Measurements from ENCODE around the gene LRRC75A.
"Not testable (repeated sequence)": the region's sequence is repeated elsewhere in the genome, so short reads cannot be mapped to it uniquely, and the experiment has no call there.

Gene LRRC75A

DNA sequence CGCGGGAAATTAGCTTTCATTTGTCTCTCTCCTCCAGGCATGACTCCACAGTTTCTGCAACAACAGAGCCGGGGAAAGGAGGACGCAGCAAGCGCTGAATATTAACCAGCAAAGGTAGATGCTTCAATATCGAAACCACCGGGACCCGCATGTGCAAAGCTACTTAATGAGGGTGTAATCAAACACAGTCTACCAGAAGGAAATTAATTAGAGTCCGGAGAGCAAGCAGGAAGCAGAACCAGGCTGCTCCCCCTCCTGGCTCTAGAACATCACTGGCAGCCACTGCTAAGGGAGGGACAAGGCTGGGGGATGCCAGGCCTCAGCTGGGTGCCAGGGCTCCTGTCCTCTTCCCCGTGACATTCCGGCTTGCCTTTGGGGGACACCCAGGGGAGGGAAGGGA, 21.7 kb downstream of the LRRC75A start:
- no peak for DNase-seq

DNA sequence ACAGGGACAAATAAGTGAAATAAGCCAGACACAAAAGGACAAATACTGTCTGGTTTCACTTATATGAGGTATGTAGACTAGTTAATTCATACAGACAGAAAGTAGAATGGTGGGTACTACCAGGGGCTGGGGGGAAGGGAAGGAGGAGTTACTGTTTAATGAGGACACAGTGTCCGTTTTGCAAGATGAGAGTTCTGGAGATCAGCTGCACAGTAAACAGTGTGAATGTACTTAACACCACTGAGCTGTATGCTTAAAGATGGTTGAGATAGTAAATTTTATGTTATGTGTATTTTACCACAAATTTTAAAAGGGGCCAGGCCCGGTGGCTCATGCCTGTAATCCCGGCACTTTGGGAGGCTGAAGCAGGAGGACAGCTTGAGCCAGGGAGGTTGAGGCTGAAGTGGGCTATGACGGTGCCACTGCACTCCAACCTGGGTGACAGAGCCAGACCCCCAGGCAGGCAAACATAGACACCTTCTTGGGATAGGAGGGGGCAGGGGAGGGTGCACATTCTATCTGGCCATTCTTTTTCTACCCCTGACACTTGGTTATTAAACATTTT, 23.5 kb downstream of the LRRC75A start:
- no peak for DNase-seq

DNA sequence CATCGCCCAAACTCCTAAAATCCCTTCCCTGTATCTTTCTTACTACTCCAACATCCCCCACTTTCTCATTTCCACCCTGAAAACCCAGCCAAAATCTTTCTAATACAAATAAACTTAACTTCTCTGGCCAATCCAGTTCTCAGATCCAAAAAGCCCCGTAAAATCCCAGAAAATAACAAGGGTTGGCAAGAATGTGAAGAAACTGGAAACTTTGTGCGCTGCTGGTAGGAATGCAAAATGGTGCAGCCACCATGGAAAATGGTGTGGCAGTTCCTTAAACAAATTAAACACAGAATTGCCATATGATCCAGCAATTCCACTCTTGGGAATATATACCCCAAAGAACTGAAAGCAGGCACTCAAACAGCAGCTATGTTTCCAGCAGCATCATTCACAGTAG, 24.1 kb downstream of the LRRC75A start:
- DNase-seq = no peak

DNA sequence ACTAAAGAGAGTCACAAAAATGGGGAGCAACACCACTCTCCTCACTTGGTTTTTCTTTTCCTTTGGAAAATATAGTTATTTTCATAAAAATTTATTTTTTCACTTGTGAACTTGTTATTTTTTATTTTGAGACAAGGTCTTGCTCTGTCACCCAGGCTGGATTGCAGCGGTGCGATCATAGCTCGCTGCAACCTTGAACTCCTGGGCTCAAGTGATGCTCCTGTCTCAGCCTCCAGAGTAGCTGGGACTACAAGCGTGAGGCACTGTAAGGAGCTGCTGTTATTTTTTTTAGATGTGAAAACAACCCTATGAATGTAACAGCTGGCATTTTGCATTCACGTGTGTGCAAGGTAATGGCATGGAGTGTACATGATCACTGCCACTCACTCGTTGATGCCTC, 24.9 kb downstream of the LRRC75A start:
- DNase-seq = no peak

DNA sequence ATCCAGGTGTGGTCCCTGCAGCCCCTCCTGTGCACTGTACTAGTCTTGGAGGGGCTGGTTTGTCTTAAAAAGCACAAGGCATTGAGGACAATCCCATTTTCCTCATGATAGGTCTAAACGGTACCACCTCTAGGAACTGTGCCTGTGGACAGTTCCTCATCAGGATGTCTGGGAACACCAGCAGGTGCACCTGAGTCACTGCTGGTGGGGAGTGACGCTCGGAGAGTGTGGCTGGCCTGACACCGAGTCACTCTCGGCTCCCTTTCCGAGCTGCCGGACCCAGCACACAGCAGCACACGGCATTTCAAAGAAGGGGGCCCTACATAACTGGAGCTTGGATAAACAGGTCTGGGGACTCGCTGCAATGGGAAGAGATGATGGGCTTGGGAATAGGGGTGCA, 25.6 kb downstream of the LRRC75A start:
- DNase-seq = no peak

DNA sequence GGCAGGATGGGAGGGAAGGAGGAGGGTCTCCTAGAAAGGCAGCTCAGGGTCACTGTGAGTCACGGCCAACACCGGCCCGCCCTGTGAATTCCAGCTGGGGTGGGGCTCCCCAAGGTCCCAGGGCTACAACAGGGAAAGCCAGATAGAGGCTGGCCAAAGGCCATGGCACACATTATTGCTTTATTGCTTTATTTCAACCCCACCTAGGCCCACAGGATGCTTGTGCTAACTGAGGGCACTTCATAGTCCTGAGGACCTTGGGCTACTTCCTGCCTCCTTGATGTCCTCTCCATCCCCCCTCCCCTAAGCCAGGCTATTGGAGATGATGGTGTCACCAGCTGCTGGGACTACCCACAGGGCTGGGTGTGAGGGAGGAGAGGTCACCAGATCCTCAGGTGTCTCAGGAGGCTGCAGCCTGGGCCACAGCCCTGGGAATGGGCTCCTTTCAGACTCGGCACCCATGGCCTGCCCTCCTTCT, 26.1 kb downstream of the LRRC75A start:
- DNase-seq = no peak

DNA sequence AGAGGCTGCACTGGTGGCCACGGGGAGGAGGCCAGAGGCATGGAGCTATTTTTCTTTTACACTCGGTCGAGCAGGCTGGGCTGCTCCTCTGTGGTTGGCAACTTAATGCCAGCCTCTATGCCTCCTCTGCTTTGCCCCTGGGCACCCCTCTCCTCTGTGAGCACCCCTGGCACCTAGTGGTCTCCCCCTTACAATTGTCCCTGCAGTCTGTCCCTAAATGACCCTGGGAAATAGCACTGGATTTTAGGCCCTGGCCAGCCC, 27.0 kb downstream of the LRRC75A start:
- no peak for DNase-seq

DNA sequence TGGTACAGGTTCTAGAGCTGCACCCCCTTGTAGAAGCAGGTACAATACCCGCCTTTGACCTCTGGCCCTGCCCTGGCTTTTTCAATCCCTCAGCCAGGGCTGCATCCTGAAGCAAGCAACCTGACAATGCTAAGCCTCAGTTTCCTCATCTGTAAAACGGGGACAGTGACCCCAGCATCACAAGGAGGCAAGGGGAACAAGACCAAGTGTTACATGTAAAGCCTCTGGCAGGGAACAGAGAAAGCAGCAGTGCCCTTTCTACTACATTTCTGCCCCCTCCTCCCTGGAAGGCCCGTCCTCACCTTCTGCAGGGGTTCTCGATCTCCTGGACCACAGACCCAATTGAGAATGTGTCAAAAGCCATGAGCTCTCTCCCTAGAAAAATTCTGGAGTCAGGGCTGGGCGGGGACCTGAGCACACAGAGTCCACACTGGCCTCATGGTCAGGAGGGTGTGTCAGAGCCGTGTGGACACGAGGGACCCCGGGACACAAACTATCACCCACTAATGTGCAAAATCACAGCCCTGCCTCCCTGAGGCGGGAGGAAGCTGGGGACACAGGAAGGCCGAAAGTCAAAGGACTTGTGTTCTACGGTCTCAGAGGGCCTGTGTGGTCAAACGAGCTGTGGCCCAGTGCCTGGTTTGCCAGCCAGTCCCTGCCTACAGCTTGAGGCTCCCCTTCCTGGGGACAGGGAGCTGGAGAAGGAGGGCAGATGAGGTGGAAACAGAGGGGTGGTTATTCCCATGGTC, 27.5 kb downstream of the LRRC75A start:
- no peak for DNase-seq

DNA sequence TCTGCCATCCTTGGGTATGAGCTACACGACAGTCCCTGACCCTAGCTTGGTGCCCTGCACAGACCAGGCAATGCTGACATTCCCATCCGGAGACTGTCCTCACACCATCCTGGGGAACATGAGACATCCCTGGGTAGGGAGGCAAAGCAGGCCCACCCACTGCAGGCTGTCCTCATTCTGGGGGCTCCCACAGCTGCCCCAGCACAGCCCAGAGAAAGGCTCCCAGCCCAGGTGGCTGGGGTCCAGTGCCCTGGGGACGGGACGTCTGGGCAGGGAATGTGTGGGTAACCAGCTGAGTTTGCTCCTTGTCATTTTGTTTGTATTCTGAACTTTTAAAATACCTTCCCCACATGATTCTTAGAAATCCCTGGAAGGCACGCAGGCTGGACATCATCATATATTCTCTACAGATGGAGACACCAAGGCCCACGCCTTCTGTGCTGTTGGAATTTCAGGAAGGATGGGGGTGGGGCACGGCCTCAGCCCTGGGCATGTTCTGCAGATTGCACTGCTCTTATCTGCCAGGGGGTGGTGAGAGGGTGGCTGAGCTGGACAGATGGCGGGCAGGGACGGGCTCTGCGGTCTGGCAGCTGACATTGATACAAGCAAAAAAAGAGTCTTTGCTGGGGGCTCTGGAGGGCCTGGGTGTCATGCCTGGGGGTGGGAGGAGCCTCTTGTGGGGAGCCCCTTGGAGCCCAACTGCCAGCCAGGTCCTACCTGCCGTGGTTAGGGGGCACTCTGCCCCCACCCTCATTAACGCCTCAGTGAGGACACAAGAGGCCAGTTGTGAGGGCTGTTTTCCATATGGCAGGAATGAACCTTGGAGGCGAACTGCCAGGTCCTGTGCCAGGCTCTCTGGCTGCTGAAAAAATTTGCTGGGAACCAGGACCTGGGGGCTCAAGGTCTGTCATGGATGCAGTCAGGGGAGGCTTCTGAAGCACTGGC, 28.4 kb downstream of the LRRC75A start:
- no peak for DNase-seq

DNA sequence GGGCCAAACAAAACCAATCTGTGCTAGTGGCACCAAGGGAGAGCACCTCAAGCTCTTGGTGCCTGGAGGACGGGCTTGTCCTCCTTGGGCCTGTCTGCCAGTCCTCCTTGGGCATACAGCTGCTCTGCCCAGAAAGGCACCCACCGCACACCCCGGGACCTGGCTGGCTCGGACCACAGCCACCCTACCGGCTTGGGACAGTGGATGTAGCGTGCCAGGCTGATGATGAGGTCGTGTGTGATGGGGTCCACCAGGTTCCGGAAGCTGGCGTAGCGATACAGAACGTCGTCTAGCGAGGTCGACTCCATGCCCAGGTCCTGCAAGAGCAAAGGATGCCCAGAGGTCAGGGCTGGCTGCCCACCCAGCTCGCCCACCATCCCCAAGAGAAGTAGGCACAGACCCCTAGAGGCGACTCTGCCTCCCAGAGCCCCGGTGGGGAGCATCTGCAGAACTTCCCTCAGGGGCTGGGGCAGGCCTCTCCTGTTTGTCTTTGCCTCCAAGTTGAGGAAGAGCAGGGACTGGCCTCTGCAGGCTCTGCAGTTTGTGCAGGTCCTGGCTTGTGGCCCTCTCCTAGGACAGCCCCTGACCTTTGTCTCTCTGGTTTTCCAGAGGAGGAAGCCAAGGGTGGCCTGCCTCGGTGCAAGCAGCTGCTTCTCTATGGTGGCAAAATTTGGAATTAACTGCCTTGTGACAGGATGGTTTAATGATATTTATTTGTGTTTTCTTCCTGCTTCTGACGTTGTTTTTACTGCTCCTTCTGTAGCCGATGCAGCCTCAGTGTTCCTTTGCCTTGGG, 29.7 kb downstream of the LRRC75A start:
- DNase-seq = no peak

DNA sequence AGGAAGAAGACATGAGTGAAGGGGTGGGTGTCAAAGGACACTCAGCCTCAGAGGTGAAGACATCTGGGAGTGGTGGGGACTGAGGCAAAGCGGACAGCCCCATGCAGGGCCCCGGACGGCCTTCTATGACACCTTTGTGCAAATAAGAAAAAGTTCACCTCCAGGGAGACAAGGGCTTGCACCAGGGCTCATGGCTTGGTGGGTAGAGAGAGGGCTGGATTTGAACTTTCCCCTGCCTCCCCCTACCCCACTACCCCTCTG, 30.5 kb downstream of the LRRC75A start:
- DNase-seq = no peak

DNA sequence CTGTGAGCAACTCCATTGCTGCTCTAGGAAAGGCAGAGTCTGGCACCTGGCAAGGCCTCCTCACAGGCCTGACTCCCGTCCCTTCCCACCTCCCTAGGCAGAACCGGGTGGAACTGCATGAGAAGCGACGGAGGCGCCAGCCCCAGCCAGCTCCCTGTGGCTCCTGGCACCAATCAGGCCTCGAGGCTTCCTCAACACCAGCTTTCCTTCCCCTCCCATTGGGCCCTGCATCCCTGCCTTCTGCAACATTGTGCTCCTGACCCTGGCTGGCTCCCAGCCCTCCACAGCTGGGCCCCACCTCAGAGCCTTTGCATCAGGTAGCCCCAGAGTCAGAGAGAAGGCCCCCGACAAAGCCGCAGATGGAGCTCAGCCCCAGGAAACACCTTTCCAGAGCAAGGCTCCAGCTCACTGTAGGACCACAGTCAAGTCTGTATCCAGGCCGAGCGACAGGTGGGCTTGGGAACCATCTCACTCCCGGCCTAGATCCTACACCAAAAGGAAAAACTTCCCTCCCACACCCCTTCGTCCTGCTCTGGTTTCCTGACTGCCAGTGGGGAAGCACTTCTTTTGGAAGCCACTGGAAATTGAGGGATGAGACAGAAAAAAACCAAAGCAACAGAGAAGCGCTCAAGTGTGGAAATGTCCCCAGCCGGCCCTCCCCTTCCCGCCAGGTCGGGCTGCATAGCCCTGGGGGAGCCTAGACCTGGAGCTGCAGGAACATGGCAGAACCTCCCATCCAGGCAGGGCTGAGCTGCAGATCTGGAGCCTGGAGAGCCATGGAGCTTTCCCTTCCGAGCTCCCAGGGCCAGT, 31.0 kb downstream of the LRRC75A start:
- DNase-seq = no peak

DNA sequence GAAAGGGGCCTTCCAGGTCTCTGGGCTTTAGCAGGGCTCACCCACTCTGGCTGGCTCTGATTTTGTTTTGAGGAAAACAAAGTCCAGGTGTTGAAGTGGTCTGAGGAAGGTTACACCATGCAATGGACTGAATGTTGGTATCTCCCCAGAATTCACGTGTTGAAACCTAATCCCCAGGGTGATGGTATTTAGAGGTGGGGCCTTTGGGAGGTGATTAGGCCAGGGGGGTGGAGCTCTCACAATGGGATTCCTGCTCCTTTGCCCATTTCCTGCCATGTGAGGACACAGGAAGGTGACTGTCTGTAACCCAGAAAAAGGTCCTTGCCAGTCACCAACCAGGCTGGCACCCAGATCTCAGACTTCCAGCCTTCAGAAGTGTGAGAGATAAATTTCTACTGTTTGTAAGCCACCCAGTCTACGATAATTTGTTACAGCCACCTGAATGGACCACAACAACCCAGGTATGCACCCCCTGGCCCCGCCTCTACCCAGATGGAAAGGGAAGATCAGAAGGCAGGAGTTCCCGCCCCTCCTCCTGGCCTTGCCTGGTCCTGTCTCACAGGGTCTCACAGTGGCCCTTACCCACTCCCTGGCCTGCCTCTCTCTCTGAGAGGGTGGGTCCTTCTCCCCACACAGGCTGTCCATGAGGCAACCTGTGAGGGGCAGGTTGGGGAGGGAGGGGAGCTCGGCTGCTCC, 32.0 kb downstream of the LRRC75A start:
- no peak for DNase-seq

DNA sequence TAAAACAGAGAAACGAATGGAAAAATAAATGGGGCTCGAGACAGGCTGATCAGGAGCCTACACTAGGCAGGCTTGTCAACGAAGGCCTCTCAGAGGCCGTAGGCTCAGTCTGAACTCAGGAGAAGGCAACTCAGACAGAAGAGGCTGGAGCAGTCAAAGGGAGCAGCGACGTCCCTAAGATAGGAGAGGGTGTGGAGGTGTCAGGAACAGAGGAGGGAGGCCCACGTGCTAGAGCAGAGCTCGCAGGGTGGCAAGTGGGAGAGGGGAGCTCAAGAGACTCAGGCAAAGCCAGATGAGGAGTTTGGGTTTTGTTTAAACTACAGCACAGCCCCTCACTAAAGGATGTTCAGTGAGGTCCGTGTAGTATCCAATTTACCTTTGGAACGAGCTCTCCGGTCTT, 32.7 kb downstream of the LRRC75A start:
- DNase-seq = no peak

DNA sequence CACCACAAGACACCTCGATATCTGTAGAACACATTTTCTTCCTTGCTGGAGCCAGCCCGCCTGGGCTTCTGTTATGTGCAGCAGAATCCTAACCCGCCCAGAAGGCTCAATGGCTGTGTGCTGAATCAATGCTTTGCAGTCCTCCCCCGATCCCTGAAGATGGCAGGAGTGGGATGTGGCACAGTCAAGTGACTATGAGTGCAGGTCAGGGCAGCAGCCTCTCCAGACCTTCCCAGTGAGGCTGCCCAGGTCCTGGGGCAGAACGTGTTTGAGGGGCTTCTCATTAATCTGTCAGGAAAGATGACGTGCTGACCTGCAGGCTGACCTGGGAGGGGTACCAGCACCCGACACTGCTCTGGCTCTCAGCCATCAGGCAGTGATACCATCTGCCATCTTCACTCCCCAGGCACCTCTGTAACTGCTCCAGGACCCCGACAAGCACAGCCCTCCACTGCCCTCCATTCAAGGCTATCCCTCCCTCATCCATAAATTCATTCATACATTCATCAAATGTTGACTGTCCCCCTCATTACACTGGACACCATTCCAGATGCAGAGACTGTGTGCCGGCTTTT, 35.2 kb downstream of the LRRC75A start:
- DNase-seq = no peak

DNA sequence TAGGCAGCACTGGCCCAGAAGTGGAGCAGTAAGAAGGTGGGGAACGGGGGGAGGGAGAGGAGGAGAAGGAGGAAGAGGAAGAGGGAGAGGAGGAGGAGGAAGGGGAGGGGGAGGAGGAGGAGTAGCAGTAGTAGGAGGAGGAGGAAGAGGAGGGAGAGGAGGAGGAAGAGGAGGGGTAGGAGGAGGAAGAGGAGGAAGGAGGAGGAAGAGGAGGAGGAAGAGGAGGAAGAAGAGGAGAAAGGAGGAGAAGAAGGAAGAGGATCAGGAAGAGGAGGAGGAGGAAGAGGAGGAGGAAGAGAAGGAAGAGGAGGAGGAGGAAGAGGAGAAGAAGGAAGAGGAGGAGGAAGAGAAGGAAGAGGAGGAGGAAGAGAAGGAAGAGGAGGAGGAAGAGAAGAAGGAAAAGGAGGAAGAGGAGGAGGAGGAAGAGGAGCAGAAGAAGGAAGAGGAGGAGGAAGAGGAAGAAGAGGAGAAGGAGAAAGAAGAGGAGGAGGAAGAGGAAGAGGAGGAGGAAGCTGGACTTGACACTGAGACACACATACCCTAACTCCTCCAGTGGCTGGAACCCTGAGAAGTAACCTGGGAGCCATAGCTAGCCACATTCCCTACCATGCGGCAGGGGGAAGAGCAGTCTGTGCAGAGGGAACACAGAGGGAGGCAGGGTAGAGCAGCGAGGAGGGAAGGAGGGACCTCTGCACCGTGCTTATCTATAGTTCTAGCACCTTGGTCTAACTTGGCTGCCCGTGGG, 35.8 kb downstream of the LRRC75A start:
- no peak for DNase-seq

DNA sequence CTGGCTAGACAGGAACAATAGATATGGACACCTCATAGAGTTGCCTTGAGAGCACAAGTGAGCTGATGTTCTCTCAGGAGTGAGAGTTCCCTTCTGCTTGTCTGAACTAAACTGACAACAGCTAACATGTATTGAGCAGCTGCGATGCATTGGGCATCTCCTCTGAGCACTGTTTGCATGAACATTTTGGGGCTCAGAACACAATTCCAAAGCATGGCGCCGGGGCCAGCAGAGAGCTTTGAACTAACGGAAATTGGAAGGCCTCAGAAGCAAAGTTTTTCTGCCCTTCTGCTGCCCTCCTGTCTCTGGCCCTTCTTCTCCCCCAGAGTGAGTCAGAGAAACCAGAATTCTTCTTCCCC, 38.5 kb downstream of the LRRC75A start:
- DNase-seq = no peak

DNA sequence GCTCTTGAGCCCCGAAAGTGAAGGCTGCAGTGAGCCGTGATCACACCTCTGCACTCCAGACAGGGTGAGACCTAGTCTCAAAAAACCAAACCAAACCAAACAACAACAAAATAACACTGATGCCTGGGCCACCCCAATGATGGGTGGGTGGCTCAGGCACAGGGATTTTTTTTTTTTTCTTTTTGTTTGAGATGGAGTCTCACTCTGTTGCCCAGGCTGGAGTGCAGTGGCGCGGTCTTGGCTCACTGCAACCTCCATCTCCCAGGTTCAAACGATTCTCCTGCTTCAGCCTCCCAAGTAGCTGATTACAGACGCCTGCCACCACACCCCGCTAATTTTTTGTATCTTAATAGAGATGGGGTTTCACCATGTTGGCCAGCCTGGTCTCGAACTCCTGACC, 39.7 kb downstream of the LRRC75A start:
- not testable (repeated sequence) for DNase-seq

DNA sequence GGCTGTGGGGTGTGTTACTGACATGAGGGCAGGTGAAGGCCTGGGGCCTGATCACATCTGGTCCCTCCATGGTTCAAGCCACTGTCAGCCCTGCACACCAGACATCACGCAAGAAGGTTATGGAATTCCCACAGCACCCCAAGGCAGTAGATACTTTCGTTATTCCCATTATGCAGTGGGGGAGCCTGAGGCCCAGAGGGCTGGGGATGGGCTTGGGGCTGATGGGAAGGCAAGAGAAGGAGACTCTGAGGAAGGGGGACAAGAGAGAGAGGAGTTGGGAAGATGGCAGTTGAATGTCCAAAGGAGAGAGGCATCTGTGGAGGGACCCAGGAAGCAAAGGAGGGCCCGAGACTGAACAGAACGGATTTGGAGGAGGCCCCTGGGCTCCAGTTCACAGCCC, 42.0 kb downstream of the LRRC75A start:
- no peak for DNase-seq

DNA sequence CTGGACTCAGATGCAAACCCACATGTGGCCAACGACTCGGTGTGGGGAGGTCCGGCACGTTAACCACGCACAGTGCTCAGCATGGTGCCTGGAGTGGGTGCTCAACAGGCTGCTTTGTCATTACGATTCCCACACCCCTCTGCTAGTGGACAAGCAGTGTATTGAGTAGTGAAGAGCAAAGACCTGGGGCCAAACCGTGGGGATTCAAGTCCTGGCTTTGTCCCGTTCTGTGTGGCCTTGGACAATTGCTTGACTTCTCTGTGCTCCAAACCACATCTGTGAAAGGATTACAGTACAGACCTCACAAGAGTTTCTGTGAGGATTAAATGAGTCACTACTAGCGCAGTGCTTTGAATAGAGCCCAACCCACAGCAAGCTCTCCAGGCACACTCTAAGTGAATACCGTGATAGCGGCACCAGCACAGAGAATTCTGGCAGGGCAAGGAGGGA, 42.8 kb downstream of the LRRC75A start:
- no peak for DNase-seq

DNA sequence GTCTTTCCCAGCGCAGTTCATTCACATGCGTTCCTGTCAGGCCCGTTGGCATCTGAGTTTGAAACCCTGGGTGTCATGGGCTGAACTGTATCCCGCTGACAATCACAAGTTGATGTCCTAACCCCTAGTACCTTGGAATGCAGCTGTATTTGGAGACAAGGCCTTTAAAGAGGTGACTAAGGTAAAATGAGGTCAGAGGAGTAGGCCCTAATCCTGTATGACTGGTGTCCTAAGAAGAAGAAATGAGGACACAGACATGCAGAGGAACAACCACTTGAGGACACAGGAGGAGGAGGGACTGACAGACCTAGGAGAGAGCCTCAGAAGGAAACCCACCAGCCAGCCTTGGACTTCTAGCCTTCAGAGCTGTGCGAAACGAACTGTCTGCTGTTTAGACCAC, 43.5 kb downstream of the LRRC75A start:
- DNase-seq = no peak
